H54 (cell line): Measurements from ENCODE around the gene DLGAP1.
"Not testable (repeated sequence)": the region's sequence is repeated elsewhere in the genome, so short reads cannot be mapped to it uniquely, and the experiment has no call there.

Source experiments
- DNase-seq: peaks from one replicate; pipeline ENCODE4 v3.0.0; 2011; ENCODE audit warnings: low spot score, mixed read lengths; ENCODE audit not compliant: insufficient read length
- FAIRE-seq: peaks from 3 replicates; lab custom pipeline; 2011; peaks lifted over from hg19 to GRCh38; lab: Jason Lieb, UNC
- POLR2A ChIP-seq: IDR thresholded peaks from 2 replicates; pipeline ENCODE4 v1.6.1; 2011; ENCODE audit warnings: low read depth, mild to moderate bottlenecking, low read length

The DLGAP1 gene

DNA sequence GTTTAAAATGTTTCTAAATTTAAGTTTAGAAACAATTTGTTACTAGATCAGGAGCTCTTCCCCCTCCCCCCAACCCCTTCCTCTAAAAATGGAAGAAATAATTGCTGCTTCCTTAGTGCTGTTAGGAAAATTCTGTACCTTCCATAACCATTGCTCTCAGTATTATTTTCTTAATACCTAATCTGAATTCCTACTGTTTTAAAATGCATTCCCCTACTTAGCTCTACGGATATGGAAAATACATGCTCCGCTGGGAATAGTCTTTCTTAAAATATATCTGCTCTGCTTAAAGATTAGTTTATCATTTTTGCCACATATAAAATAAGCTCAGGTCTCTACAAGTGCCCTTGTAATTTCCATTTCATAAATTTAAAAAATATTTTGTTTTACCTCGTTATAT, 789.9 kb downstream of the DLGAP1 start:
- TF ChIP-seq POLR2A: no peak
- no peak for FAIRE-seq

GRCh38 chr18:3664563-3665178, 790.4 kb downstream of the DLGAP1 start:
- no peak for DNase-seq
- no peak for TF ChIP-seq POLR2A
- no peak for FAIRE-seq

More for the DNA sequence above, 789.9 kb downstream of the DLGAP1 start:
- no peak for DNase-seq

- DNase-seq (no peak), FAIRE-seq (no peak)
- TF ChIP-seq POLR2A: no peak
Measured at GRCh38 chr18:3663870-3664512, 791.1 kb downstream of the DLGAP1 start.

GRCh38 chr18:3661989-3662388, 793.1 kb downstream of the DLGAP1 start:
- TF ChIP-seq POLR2A: no peak
- no peak for FAIRE-seq
- DNase-seq: no peak

- TF ChIP-seq POLR2A: no peak
- DNase-seq: no peak
- no peak for FAIRE-seq
Measured at GRCh38 chr18:3660739-3661515, 794.2 kb downstream of the DLGAP1 start.

DNA sequence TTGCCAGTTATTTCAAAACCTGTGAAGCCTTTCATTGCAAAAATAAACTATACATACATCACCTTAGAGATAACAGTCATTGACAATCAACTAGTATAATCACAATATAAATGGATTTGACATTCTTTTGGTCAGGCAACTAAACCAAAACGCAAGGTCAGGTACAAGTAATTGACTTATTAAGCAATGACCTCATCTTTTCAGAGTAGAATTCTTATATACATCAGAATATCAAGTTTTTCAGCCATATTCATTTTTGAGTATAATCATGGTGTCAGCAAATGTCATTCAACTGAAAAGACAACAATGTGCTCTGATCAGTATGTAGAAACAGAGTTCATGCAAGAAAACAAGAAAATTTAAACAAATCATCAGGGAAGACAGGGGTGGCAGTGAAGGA, 796.6 kb downstream of the DLGAP1 start:
- TF ChIP-seq POLR2A: no peak
- FAIRE-seq (no peak), DNase-seq (no peak)

DNA sequence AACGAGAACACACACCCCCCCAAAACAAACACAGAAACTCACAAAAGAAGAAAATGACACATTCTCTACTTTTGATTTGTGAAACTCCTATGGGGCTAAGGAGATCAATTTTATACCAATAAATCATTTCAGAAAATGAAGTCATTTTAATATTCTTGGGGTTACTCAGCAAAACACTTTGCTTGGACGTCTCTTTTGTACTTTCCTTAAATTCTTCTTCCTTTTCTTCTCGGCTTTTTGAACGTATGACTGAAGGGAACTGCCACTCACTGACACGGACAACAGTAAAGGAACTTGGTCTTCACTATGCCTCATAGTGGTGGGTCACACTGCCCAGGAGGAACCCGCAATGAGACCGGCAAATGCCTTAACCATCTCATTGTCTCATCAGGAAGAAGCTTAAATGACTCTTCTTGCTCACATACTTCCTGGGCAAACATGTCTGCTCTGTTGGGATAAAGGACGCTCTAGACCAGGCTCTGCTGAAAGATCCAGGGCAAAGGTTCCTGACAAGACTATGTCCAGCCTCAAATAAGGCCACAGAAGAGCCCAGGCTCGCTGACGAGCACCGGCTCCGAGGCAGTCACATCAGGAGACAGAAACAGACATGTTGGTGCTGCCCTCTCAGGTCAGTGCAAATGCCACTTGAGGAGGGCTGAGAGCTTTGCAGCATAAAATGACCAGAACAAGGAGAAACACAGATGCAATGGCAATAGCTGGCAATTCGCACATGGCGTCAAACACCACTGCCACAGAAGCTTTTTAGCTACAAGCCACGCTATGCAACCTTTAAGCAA, 799.7 kb downstream of the DLGAP1 start:
- FAIRE-seq (no peak), DNase-seq (no peak)
- no peak for TF ChIP-seq POLR2A

- no peak for TF ChIP-seq POLR2A
- no peak for FAIRE-seq
- DNase-seq: no peak
Measured at GRCh38 chr18:3654442-3655253, 800.5 kb downstream of the DLGAP1 start.

GRCh38 chr18:3653851-3654441, 801.2 kb downstream of the DLGAP1 start:
- DNase-seq: no peak
- no peak for TF ChIP-seq POLR2A
- peak; percentile 48 for FAIRE-seq

DNA sequence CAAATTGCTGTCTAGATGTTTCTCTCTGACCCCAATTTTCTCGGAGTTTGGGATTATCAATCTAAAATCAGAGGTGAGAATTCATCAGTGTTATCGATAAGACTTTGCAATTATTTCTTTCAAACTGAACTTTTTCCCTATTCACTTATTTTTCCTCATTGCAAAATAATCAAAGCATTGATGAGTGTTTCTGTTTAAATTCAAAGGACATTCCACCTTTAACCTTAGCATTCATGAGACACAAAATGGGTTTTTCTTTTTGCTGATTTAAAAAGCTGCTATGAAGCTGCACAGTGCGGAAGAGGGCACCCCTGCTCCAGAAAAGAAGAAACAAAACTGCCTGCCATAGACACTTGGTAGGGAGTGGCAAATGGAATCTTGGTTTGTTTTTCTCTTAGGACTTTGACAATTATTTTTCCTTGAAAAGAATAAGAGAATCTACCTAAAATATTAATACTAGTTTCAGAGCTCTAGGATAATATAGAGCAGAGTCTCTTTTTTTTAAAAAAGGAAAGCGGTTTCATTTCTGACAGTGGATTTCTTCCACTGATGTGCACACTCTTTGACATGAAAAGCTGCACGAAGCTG, 801.8 kb downstream of the DLGAP1 start:
- FAIRE-seq (no peak), DNase-seq (no peak)
- no peak for TF ChIP-seq POLR2A

DNA sequence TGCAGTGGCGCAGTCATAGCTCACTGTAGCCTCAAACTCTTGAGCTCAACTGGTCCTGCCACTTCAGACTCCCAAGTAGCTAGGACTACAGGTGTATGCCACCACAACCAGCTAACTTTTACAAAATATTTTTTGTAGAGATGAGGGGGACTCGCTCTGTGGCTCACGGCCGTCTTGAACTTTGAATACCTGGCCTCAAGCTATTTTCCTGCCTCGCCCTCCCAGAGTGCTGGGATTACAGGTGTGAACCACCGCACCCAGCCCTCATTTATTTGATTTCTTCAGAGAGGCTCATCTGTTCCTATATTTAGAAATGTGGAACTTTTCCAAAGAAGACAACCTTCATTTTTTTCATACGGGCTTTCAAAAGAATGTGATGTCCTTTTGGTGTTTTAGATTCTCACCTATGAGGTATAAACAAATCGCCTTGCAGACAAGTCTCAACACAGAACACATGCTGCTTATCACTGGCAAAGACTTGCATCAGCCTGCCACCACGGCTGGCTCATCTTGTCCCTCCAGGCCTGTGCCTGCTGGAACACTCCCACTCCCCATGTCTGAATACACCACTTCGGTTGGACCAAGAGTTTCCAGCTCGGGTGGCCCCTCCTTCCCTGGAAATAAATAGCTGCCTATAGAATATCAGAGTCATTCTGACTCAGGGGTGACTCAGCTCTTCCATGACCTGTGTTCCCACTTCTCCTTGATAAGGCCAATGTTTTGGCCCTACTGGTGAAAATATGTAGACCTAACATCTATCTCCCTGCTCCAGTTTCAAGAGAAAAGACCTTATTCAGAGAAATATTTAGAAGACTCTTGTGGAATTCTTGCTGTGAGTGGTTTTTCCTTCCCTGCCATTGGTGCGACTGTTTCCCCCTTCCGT, 802.5 kb downstream of the DLGAP1 start:
- FAIRE-seq (peak; percentile 96), DNase-seq (peak; percentile 63)
- peak; percentile 64 for TF ChIP-seq POLR2A

DNA sequence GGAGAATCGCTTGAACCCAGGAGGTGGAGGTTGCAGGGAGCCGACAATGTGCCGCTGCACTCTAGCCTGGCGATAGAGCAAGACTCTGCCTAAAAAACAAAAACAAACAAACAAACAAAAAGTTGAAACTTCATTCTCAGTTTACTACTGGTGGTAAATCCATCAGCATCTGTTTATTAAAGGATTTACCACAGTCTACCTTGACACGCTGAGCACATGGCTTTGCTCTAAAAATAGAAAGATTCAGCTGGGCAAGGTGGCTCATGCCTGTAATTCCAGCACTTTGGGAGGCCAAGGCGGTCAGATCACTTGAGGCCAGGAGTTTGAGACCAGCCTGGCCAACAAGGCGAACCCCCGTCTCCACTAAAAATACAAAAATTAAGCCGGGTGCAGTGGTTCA, 803.8 kb downstream of the DLGAP1 start:
- TF ChIP-seq POLR2A: no peak
- DNase-seq: no peak
- no peak for FAIRE-seq

GRCh38 chr18:3650521-3651042, 804.5 kb downstream of the DLGAP1 start:
- FAIRE-seq, DNase-seq: not testable (repeated sequence)
